Activated CD8-positive, alpha-beta memory T cell treated with anti-CD3 and anti-CD28 coated beads for 36 hours (primary cell): ENCODE data around the gene NCF2. TPM values are rescaled to one million over a fixed set of nuclear protein-coding genes. Genes with fewer than 3 reads are reported as not detected.

Experiments used
- CTCF ChIA-PET: fragments of 350-600 bp; sonication (Branson Sonifier 250); formaldehyde crosslinking; loops from one replicate; lab custom pipeline; 2021; ENCODE audit warnings: antibody characterized with exemption; lab: Charles Lee
- POLR2A ChIA-PET: fragments of 350-600 bp; sonication (Branson Sonifier 250); formaldehyde crosslinking; loops from one replicate; lab custom pipeline; 2021; ENCODE audit warnings: antibody characterized with exemption; lab: Charles Lee
- total RNA-seq, 2 experiments: library from RNA; stranded (reverse); gene quantifications; one replicate each; pipeline ENCODE4 v1.2.3, GENCODE V29; 2021

NCF2 gene
- total RNA-seq, 2 experiments from 2014 or later: 2.0 to 2.7 TPM

GRCh38 chr1:183522104-183522503 lies 68.2 kb downstream of the NCF2 start:
- CTCF ChIA-PET: interaction anchor here (0.7 kb wide), 1 partner anchor 667 kb away, joined by 3 read pairs; no protein-coding TSS in a partner anchor

GRCh38 chr1:183520379-183520778 lies 69.9 kb downstream of the NCF2 start:
- POLR2A ChIA-PET: no interaction called here
- CTCF ChIA-PET: no interaction called here

More at GRCh38 chr1:183522104-183522503, 68.2 kb downstream of the NCF2 start:
- POLR2A ChIA-PET: no interaction called here

GRCh38 chr1:183517401-183517800 lies 72.9 kb downstream of the NCF2 start:
- CTCF ChIA-PET: no interaction called here
- POLR2A ChIA-PET: no interaction called here

GRCh38 chr1:183516725-183517124 lies 73.5 kb downstream of the NCF2 start:
- POLR2A ChIA-PET: no interaction called here

GRCh38 chr1:183515002-183515689 lies 75.1 kb downstream of the NCF2 start:
- POLR2A ChIA-PET: no interaction called here
- CTCF ChIA-PET: no interaction called here

More at GRCh38 chr1:183516725-183517124, 73.5 kb downstream of the NCF2 start:
- CTCF ChIA-PET: no interaction called here

DNA sequence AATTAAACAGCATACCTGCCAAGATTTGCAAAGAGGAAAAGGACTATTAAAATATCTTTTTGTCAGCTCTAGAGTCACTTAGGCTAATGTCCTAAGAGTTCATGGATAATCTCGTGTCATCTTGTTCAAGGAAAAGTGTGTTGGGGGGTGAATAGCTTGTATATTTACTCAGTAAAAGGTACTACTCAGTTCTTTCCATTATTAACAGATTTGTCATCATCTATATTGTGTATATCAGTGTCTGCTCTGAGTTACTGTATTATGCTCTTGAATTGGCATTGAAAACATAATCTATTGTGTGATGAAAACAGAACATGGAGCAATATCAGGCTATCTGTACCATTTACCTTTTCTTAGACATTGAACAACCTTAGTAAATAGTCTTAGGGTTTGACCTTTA lies 76.0 kb downstream of the NCF2 start:
- CTCF ChIA-PET: interaction anchor here (0.7 kb wide), 1 partner anchor 36 kb away, joined by 3 read pairs; no protein-coding TSS in a partner anchor
- POLR2A ChIA-PET: no interaction called here

DNA sequence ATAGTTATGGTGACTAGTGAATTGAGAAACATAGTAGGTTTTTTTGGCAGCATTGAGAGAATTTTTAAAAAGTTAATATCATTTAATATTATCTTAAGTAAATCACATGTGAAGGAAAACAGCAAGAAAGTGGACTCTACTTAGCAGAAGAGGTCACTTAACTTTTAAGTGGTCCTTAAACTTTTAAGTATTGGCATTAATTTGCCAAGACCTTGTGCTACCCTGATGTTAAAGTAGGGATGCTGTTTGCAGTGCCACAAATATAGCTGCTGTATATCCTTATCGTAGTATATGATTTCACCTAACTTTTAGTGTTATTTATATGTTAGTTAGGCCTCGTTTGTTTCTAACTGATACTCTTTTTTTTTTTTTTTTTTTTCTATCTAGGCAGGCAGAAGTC lies 77.8 kb downstream of the NCF2 start:
- CTCF ChIA-PET: no interaction called here
- POLR2A ChIA-PET: no interaction called here

DNA sequence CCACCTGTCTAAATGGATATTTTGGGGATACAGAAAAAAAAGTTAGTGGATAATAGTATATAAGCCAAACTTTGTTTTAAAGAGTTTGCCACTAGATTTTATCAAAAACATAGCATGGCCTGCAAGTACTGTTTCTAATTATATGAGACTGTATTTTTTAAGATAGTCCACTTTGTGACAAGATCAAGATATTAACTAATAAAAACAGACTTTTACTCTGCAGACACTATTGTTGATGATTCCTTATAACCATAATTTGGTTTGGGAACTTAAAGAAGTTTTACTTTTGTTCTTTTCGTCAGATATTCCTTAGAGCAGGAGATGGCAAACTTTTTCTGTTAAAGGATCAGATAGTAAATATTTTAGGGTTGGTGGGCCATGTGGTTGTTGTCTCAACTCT lies 81.6 kb downstream of the NCF2 start:
- ChIA-PET CTCF (interaction anchor here (1.5 kb wide), 1 partner anchor 21 kb away, joined by 3 read pairs; no protein-coding TSS in a partner anchor), POLR2A (interaction anchor here (0.5 kb wide), 1 partner anchor 14 kb away, joined by 9 read pairs; no protein-coding TSS in a partner anchor)

GRCh38 chr1:183506561-183506960 lies 83.7 kb downstream of the NCF2 start:
- CTCF ChIA-PET: interaction anchor here (0.7 kb wide), 2 partner anchors 28 to 36 kb away, joined by 3 read pairs; no protein-coding TSS in a partner anchor
- POLR2A ChIA-PET: no interaction called here

Other genes with a start within 250 kb of the NCF2 start
- not detected for gene NMNAT2, start 172.1 kb downstream of the NCF2 start, total RNA-seq
- gene SMG7, start 118.0 kb downstream of the NCF2 start, total RNA-seq: 10 to 100 TPM; 72.3 to 75.9 TPM
- gene ARPC5, start 45.3 kb upstream of the NCF2 start, total RNA-seq: 100 to 1,000 TPM; 131 to 137 TPM
- not detected for gene APOBEC4, start 62.9 kb upstream of the NCF2 start, total RNA-seq
- gene RGL1, start 214.7 kb upstream of the NCF2 start, total RNA-seq: 1 to 10 TPM; 1.6 to 2.0 TPM